ENCODE measurements around the gene UPB1. TPM values are rescaled to one million over a fixed set of nuclear protein-coding genes. Genes with fewer than 3 reads are reported as not detected.

The UPB1 gene
- total RNA-seq, 1 experiment from 2014 or later, result 0.11 TPM

DNA sequence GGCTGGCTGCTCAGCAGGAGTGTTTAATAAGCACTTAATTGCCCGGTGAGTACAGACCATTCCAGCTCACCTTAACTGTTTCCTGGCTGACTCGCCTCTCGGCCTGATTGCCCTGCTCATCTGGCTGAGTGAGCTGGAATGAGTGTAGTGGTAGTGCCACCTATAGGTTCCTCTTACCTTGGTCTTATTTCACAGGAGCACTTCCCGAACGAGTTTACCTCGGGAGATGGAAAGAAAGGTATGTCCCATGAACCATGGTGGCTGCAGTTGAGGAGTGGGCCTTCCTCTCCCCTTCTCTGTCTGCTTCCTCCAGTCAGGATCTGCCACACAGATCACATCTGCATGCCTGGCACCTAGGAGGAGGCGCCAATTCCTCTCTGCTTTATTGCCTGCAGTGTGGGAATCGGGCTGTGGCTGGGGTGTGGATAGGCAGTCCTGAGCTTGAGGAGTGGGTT is 26.7 kb downstream of the UPB1 start:
- peaks cover 6% of the 10 kb centered on the region for H3K4me1 ChIP-seq (ENCODE audit: insufficient read depth, low read length, poor library complexity, severe bottlenecking)
- no peaks in the 10 kb centered on the region for H3K27me3 ChIP-seq (replicated peaks; ENCODE audit: insufficient read depth, low read depth, low read length, poor library complexity)
- intact Hi-C loops (cut with micrococcal nuclease; ENCODE audit: unreplicated experiment), result loop anchor here (1.0 kb wide), 1 partner anchor 99 kb away; no protein-coding TSS in a partner anchor
- no peaks in the 10 kb centered on the region for H3K36me3 ChIP-seq (ENCODE audit: insufficient read depth, low read length, poor library complexity, severe bottlenecking)
- no peak overlapping the region for H3K4me3 ChIP-seq (ENCODE audit: low read depth, low read length, poor library complexity, severe bottlenecking)
- no TSS peak for BruUV-seq (replicated peaks)
- H3K9me3 ChIP-seq (ENCODE audit: low read depth, low read length, poor library complexity, severe bottlenecking), result no peaks in the 10 kb centered on the region
- POLR2A ChIA-PET (ENCODE audit: low non-redundant PET), result no interaction called here
- DNase-seq (ENCODE audit: low spot score), result peak; percentile 66
- TF ChIP-seq, protein P1, sequence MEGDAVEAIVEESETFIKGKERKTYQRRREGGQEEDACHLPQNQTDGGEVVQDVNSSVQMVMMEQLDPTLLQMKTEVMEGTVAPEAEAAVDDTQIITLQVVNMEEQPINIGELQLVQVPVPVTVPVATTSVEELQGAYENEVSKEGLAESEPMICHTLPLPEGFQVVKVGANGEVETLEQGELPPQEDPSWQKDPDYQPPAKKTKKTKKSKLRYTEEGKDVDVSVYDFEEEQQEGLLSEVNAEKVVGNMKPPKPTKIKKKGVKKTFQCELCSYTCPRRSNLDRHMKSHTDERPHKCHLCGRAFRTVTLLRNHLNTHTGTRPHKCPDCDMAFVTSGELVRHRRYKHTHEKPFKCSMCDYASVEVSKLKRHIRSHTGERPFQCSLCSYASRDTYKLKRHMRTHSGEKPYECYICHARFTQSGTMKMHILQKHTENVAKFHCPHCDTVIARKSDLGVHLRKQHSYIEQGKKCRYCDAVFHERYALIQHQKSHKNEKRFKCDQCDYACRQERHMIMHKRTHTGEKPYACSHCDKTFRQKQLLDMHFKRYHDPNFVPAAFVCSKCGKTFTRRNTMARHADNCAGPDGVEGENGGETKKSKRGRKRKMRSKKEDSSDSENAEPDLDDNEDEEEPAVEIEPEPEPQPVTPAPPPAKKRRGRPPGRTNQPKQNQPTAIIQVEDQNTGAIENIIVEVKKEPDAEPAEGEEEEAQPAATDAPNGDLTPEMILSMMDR (conservative IDR thresholded peaks at IDR 0.05; ENCODE audit: low read depth, low read length), result peak; percentile 69
- TF ChIP-seq EZH2 (IDR thresholded peaks at IDR 0.05; ENCODE audit: borderline replicate concordance, low read depth, low read length, poor library complexity, severe bottlenecking), result no peak
- CTCF ChIA-PET, result interaction anchor here (0.6 to 1.3 kb wide), 2 partner anchors 100 to 183 kb away, joined by 3 to 5 read pairs; no protein-coding TSS in a partner anchor
- no peak overlapping the region for H3K27ac ChIP-seq (ENCODE audit: low read depth, low read length, poor library complexity, severe bottlenecking)

DNA sequence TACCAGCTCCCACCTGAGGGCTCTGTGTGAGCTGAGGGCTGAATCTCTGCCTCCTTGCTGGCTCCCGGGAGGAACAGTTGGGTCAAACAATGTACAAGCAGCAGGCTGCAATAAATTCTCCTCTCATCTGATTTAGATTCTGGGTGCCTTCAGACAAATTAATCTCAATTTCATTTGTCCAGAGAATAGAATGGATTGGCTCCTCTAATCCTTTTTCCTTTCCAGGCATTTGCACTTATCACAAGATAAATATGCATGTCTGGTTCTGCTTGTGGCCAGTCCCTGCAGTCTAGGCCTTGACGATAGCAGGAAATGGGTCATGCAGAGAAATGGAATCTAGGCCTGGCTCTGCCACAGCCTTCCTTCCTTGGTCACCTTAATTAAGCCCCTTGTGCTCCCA is 28.7 kb downstream of the UPB1 start:
- no peaks in the 10 kb centered on the region for H3K36me3 ChIP-seq (ENCODE audit: insufficient read depth, low read length, poor library complexity, severe bottlenecking)
- DNase-seq (ENCODE audit: low spot score), result no peak
- TF ChIP-seq, protein P1 (conservative IDR thresholded peaks at IDR 0.05; ENCODE audit: low read depth, low read length), result no peak
- TF ChIP-seq EZH2 (IDR thresholded peaks at IDR 0.05; ENCODE audit: borderline replicate concordance, low read depth, low read length, poor library complexity, severe bottlenecking), result no peak
- no peaks in the 10 kb centered on the region for H3K27me3 ChIP-seq (replicated peaks; ENCODE audit: insufficient read depth, low read depth, low read length, poor library complexity)
- no peak overlapping the region for H3K4me3 ChIP-seq (ENCODE audit: low read depth, low read length, poor library complexity, severe bottlenecking)
- CTCF ChIA-PET, result no interaction called here
- peaks cover 3% of the 10 kb centered on the region for H3K4me1 ChIP-seq (ENCODE audit: insufficient read depth, low read length, poor library complexity, severe bottlenecking)
- POLR2A ChIA-PET (ENCODE audit: low non-redundant PET), result no interaction called here
- H3K9me3 ChIP-seq (ENCODE audit: low read depth, low read length, poor library complexity, severe bottlenecking), result no peaks in the 10 kb centered on the region
- H3K27ac ChIP-seq (ENCODE audit: low read depth, low read length, poor library complexity, severe bottlenecking), result no peak overlapping the region
- no TSS peak for BruUV-seq (replicated peaks)
- intact Hi-C loops (cut with micrococcal nuclease; ENCODE audit: unreplicated experiment), result no loop called here

GRCh38 chr22:24525416-24526037 is 30.4 kb downstream of the UPB1 start:
- no peak for TF ChIP-seq EZH2 (IDR thresholded peaks at IDR 0.05; ENCODE audit: borderline replicate concordance, low read depth, low read length, poor library complexity, severe bottlenecking)
- TF ChIP-seq, protein P1 (conservative IDR thresholded peaks at IDR 0.05; ENCODE audit: low read depth, low read length), result peak; percentile 94
- POLR2A ChIA-PET (ENCODE audit: low non-redundant PET), result no interaction called here
- Histone ChIP-seq H3K9me3 (ENCODE audit: low read depth, low read length, poor library complexity, severe bottlenecking) (no peaks in the 10 kb centered on the region), H3K27me3 (replicated peaks; ENCODE audit: insufficient read depth, low read depth, low read length, poor library complexity) (no peaks in the 10 kb centered on the region), H3K4me1 (ENCODE audit: insufficient read depth, low read length, poor library complexity, severe bottlenecking) (no peaks in the 10 kb centered on the region), H3K27ac (ENCODE audit: low read depth, low read length, poor library complexity, severe bottlenecking) (no peak overlapping the region), H3K4me3 (ENCODE audit: low read depth, low read length, poor library complexity, severe bottlenecking) (no peak overlapping the region), H3K36me3 (ENCODE audit: insufficient read depth, low read length, poor library complexity, severe bottlenecking) (no peaks in the 10 kb centered on the region)
- intact Hi-C loops (cut with micrococcal nuclease; ENCODE audit: unreplicated experiment), result loop anchor here (1.0 to 5.0 kb wide), 2 partner anchors 200 to 338 kb away; no protein-coding TSS in a partner anchor
- BruUV-seq (replicated peaks), result no TSS peak
- peak; percentile 69 for DNase-seq (ENCODE audit: low spot score)
- CTCF ChIA-PET, result interaction anchor here (0.5 to 0.9 kb wide), 2 partner anchors 19 to 104 kb away, joined by 3 to 4 read pairs; no protein-coding TSS in a partner anchor

All from A673 (cell line).